ENCODE data around the gene NBPF1. TPM values are rescaled to one million over a fixed set of nuclear protein-coding genes. Genes with fewer than 3 reads are reported as not detected.

Gene NBPF1
- total and polyA plus RNA-seq, 9 of the 15 experiments (the other 6 are each of a cell fraction or from before 2014, with no cell fraction given): 5.2 to 42.6 (median 24.1) TPM

GRCh38 chr1:16513412-16514106, 99.8 kb downstream of the NBPF1 start (continued):
- TF ChIP-seq TGIF2 (CRISPR knock-in tag; IDR thresholded peaks at IDR 0.05) (peak; percentile 83), NBN (IDR thresholded peaks at IDR 0.05; ENCODE audit: low read depth) (0 out of 2 replicates have a peak, but pooled peaks have one; percentile 34), TAF9B (IDR thresholded peaks at IDR 0.05; ENCODE audit: partially characterized antibody) (peak; percentile 85), NELFE (IDR thresholded peaks at IDR 0.05; ENCODE audit: insufficient read depth, insufficient read length) (peak; percentile 64), ZNF586 (CRISPR knock-in tag; conservative IDR thresholded peaks at IDR 0.05) (peak; percentile 96), E2F3 (CRISPR knock-in tag; IDR thresholded peaks at IDR 0.05) (peak; percentile 69), PKNOX1 (IDR thresholded peaks at IDR 0.05) (peak; percentile 47), ZNF764 (CRISPR knock-in tag; IDR thresholded peaks at IDR 0.05; ENCODE audit: low read depth) (peak; percentile 85), CHD2 (IDR thresholded peaks at IDR 0.05; ENCODE audit: low read depth, low read length) (peak; percentile 67), RFX7 (CRISPR knock-in tag; IDR thresholded peaks at IDR 0.05) (peak; percentile 97), OTX1 (CRISPR knock-in tag; IDR thresholded peaks at IDR 0.05) (peak; percentile 100), SMAD1 (IDR thresholded peaks at IDR 0.05; ENCODE audit: low read depth, low read length, partially characterized antibody) (peak; percentile 99), CAMTA2 (CRISPR knock-in tag; conservative IDR thresholded peaks at IDR 0.05) (peak; percentile 98; the same call in 1 of the 2 replicates), ETS1 (conservative IDR thresholded peaks at IDR 0.05; ENCODE audit: control insufficient read depth, low read depth, low read length) (peak; percentile 87; the same call in 1 of the 2 replicates)
- TF ChIP-seq, protein P1, sequence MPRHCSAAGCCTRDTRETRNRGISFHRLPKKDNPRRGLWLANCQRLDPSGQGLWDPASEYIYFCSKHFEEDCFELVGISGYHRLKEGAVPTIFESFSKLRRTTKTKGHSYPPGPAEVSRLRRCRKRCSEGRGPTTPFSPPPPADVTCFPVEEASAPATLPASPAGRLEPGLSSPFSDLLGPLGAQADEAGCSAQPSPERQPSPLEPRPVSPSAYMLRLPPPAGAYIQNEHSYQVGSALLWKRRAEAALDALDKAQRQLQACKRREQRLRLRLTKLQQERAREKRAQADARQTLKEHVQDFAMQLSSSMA (CRISPR knock-in tag; IDR thresholded peaks at IDR 0.05): peak; percentile 97
- TF ChIP-seq, protein P2, sequence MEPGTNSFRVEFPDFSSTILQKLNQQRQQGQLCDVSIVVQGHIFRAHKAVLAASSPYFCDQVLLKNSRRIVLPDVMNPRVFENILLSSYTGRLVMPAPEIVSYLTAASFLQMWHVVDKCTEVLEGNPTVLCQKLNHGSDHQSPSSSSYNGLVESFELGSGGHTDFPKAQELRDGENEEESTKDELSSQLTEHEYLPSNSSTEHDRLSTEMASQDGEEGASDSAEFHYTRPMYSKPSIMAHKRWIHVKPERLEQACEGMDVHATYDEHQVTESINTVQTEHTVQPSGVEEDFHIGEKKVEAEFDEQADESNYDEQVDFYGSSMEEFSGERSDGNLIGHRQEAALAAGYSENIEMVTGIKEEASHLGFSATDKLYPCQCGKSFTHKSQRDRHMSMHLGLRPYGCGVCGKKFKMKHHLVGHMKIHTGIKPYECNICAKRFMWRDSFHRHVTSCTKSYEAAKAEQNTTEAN (CRISPR knock-in tag; IDR thresholded peaks at IDR 0.05): peak; percentile 92
- TF ChIP-seq, protein P3, sequence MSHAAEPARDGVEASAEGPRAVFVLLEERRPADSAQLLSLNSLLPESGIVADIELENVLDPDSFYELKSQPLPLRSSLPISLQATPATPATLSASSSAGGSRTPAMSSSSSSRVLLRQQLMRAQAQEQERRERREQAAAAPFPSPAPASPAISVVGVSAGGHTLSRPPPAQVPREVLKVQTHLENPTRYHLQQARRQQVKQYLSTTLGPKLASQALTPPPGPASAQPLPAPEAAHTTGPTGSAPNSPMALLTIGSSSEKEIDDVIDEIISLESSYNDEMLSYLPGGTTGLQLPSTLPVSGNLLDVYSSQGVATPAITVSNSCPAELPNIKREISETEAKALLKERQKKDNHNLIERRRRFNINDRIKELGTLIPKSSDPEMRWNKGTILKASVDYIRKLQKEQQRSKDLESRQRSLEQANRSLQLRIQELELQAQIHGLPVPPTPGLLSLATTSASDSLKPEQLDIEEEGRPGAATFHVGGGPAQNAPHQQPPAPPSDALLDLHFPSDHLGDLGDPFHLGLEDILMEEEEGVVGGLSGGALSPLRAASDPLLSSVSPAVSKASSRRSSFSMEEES (CRISPR knock-in tag; IDR thresholded peaks at IDR 0.05): peak; percentile 55
- TF ChIP-seq, protein P4, sequence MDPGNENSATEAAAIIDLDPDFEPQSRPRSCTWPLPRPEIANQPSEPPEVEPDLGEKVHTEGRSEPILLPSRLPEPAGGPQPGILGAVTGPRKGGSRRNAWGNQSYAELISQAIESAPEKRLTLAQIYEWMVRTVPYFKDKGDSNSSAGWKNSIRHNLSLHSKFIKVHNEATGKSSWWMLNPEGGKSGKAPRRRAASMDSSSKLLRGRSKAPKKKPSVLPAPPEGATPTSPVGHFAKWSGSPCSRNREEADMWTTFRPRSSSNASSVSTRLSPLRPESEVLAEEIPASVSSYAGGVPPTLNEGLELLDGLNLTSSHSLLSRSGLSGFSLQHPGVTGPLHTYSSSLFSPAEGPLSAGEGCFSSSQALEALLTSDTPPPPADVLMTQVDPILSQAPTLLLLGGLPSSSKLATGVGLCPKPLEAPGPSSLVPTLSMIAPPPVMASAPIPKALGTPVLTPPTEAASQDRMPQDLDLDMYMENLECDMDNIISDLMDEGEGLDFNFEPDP (CRISPR knock-in tag; IDR thresholded peaks at IDR 0.05): peak; percentile 94
- TF ChIP-seq, protein P5, sequence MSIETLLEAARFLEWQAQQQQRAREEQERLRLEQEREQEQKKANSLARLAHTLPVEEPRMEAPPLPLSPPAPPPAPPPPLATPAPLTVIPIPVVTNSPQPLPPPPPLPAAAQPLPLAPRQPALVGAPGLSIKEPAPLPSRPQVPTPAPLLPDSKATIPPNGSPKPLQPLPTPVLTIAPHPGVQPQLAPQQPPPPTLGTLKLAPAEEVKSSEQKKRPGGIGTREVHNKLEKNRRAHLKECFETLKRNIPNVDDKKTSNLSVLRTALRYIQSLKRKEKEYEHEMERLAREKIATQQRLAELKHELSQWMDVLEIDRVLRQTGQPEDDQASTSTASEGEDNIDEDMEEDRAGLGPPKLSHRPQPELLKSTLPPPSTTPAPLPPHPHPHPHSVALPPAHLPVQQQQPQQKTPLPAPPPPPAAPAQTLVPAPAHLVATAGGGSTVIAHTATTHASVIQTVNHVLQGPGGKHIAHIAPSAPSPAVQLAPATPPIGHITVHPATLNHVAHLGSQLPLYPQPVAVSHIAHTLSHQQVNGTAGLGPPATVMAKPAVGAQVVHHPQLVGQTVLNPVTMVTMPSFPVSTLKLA (conservative IDR thresholded peaks at IDR 0.05): peak in 1 of 2 experiments; percentile 14; a peak in 1 of 4 replicates
